ENCODE data around the gene C1orf74.

C1orf74 gene

GRCh38 chr1:209774592-209774991 is 9.8 kb downstream of the C1orf74 start:
- H3K9me3 ChIP-seq (ENCODE audit: control insufficient read depth, low read length), result no peaks in the 10 kb centered on the region
- no peaks in the 10 kb centered on the region for H3K27me3 ChIP-seq (ENCODE audit: control insufficient read depth, insufficient read depth, low read length, poor library complexity, severe bottlenecking)
- no peaks in the 10 kb centered on the region for H3K4me1 ChIP-seq (ENCODE audit: control insufficient read depth, insufficient read depth, low read length)
- WGBS, 2 experiments, result 89 to 90% methylated on average over 1 of the region's 1 CpG
- no peak overlapping the region for H3K4me3 ChIP-seq (ENCODE audit: insufficient read depth, low read depth, low read length)
- H3K36me3 ChIP-seq (ENCODE audit: control insufficient read depth, insufficient read depth, low read length), result no peaks in the 10 kb centered on the region
- H3K27ac ChIP-seq (ENCODE audit: insufficient read depth, low read depth, low read length, poor library complexity, severe bottlenecking), result no peak overlapping the region

DNA sequence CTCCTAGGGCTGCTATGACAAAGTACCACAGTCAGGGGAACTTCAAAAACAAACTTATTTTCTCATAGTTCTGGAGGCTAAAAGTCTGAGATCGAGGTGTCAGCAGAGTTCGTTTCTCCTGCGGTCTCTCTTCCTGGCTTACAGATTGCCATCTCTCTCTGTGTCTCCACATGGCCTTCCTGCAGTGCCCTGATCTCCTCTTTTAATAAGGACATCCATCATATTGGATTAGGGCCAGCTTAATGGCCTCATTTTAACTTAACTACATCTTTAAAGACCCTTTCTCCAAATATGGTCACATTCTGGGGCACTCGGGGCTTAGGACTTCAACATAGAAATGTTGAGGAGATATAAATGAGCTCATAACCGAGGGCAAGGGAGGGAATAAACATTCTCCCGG is 12.2 kb downstream of the C1orf74 start:
- no peak overlapping the region for H3K27ac ChIP-seq (ENCODE audit: insufficient read depth, low read depth, low read length, poor library complexity, severe bottlenecking)
- no peaks in the 10 kb centered on the region for H3K4me1 ChIP-seq (ENCODE audit: control insufficient read depth, insufficient read depth, low read length)
- no peaks in the 10 kb centered on the region for H3K9me3 ChIP-seq (ENCODE audit: control insufficient read depth, low read length)
- no peaks in the 10 kb centered on the region for H3K36me3 ChIP-seq (ENCODE audit: control insufficient read depth, insufficient read depth, low read length)
- 91 to 92% methylated on average over 6 of the region's 6 CpGs for WGBS, 2 experiments
- no peak overlapping the region for H3K4me3 ChIP-seq (ENCODE audit: insufficient read depth, low read depth, low read length)
- no peaks in the 10 kb centered on the region for H3K27me3 ChIP-seq (ENCODE audit: control insufficient read depth, insufficient read depth, low read length, poor library complexity, severe bottlenecking)

DNA sequence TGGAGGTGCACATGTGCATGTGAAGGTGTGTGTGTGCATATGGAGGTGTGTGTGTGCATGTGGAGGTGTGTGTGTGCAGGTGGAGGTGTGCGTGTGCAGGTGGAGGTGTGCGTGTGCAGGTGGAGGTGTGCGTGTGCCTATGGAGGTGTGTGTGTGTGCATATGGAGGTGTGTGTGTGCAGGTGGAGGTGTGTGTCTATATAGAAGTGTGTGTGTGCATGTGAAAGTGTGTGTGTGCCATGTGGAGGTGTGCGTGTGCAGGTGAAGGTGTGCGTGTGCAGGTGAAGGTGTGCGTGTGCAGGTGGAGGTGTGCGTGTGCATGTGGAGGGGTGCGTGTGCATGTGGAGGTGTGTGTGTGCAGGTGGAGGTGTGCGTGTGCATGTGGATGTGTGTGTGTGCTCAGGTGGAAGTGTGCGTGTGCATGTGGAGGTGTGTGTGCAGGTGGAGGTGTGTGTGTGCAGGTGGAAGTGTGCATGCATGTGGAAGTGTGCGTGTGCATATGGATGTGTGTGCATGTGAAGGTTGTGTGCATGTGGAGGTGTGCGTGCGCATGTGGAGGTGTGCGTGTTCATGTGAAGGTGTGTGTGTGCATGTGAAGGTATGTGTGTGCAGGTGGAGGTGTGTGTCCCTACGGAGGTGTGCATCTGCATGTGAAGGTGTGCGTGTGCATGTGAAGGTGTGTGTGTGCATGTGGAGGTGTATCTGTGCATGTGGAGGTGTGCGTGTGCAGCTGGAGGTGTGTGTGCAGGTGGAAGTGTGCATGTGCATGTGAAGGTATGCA is 13.5 kb downstream of the C1orf74 start:
- Histone ChIP-seq H3K27me3 (ENCODE audit: control insufficient read depth, insufficient read depth, low read length, poor library complexity, severe bottlenecking) (no peaks in the 10 kb centered on the region), H3K27ac (ENCODE audit: insufficient read depth, low read depth, low read length, poor library complexity, severe bottlenecking) (no peak overlapping the region), H3K9me3 (ENCODE audit: control insufficient read depth, low read length) (no peaks in the 10 kb centered on the region), H3K4me1 (ENCODE audit: control insufficient read depth, insufficient read depth, low read length) (no peaks in the 10 kb centered on the region), H3K4me3 (ENCODE audit: insufficient read depth, low read depth, low read length) (no peak overlapping the region), H3K36me3 (ENCODE audit: control insufficient read depth, insufficient read depth, low read length) (no peaks in the 10 kb centered on the region)
- WGBS, 2 experiments, result 92 to 93% methylated on average over 17 of the region's 17 CpGs

DNA sequence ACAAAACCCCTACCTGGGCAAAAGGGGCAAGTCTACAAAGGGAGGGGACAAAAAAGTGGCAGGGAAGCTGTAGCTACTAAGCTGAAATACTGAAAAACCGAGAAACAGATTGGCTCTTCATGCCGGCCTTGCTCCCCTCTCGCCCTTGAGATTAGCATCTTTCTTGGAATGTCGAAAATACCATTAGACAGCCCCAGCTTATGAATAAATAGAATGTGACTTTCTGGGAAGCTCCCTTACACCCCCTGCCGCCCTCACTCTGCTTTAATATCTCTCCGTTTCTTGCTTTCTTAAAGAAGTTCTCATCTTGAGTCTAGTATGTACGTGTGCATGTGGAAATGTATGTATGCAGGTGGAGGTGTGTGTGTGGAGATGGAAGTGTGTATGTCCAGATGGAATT is 14.4 kb downstream of the C1orf74 start:
- Histone ChIP-seq H3K36me3 (ENCODE audit: control insufficient read depth, insufficient read depth, low read length) (no peaks in the 10 kb centered on the region), H3K4me3 (ENCODE audit: insufficient read depth, low read depth, low read length) (no peak overlapping the region), H3K9me3 (ENCODE audit: control insufficient read depth, low read length) (no peaks in the 10 kb centered on the region), H3K27ac (ENCODE audit: insufficient read depth, low read depth, low read length, poor library complexity, severe bottlenecking) (no peak overlapping the region), H3K27me3 (ENCODE audit: control insufficient read depth, insufficient read depth, low read length, poor library complexity, severe bottlenecking) (no peaks in the 10 kb centered on the region), H3K4me1 (ENCODE audit: control insufficient read depth, insufficient read depth, low read length) (no peaks in the 10 kb centered on the region)
- WGBS, 2 experiments, result 86 to 90% methylated on average over 7 of the region's 7 CpGs

DNA sequence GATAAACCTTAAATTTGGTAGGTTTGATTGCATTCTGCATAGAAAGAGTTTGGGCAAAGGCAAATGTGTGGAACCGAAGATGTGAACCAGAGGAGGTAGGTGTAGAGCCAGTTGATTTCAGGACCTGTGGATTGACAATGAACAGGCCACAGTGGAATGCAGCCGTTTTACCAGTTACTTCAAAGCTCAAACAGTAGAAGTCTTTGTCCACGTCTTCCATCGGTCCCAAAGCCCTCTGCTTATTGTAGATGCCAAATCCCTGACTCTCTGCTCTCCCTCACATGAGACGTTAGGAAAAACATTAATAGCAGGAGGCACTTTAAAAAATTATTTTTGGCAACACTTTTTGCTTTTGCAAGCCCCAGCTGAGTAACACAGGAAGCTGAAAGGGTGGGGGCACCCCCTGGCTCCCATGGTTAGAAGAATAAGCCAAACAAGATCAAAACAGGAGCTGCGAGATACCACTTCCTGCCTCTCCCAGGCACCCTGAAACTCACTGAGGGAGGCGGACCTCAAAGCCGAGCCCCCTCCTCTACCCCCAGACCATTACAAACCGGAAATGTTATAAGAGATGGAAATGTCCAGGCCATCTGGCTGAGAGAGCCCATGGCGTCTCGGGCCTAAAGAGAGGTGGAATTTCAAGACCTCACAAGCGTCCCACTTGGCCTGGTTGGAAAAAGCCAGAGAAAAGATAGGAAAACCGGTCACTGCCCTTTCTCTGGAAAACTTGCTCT is 15.0 kb downstream of the C1orf74 start:
- H3K9me3 ChIP-seq (ENCODE audit: control insufficient read depth, low read length), result no peaks in the 10 kb centered on the region
- H3K4me3 ChIP-seq (ENCODE audit: insufficient read depth, low read depth, low read length), result no peak overlapping the region
- WGBS, 2 experiments, result 88% methylated on average over 13 of the region's 13 CpGs
- H3K27me3 ChIP-seq (ENCODE audit: control insufficient read depth, insufficient read depth, low read length, poor library complexity, severe bottlenecking), result no peaks in the 10 kb centered on the region
- no peak overlapping the region for H3K27ac ChIP-seq (ENCODE audit: insufficient read depth, low read depth, low read length, poor library complexity, severe bottlenecking)
- no peaks in the 10 kb centered on the region for H3K36me3 ChIP-seq (ENCODE audit: control insufficient read depth, insufficient read depth, low read length)
- H3K4me1 ChIP-seq (ENCODE audit: control insufficient read depth, insufficient read depth, low read length), result no peaks in the 10 kb centered on the region

- no peak overlapping the region for H3K4me3 ChIP-seq (ENCODE audit: insufficient read depth, low read depth, low read length)
- no peaks in the 10 kb centered on the region for H3K36me3 ChIP-seq (ENCODE audit: control insufficient read depth, insufficient read depth, low read length)
- no peaks in the 10 kb centered on the region for H3K9me3 ChIP-seq (ENCODE audit: control insufficient read depth, low read length)
- H3K4me1 ChIP-seq (ENCODE audit: control insufficient read depth, insufficient read depth, low read length), result no peaks in the 10 kb centered on the region
- 89 to 95% methylated on average over 9 of the region's 9 CpGs for WGBS, 2 experiments
- no peaks in the 10 kb centered on the region for H3K27me3 ChIP-seq (ENCODE audit: control insufficient read depth, insufficient read depth, low read length, poor library complexity, severe bottlenecking)
- no peak overlapping the region for H3K27ac ChIP-seq (ENCODE audit: insufficient read depth, low read depth, low read length, poor library complexity, severe bottlenecking)
Observed at GRCh38 chr1:209768354-209768774, 16.0 kb downstream of the C1orf74 start.

GRCh38 chr1:209767706-209768105 is 16.7 kb downstream of the C1orf74 start:
- Histone ChIP-seq H3K4me1 (ENCODE audit: control insufficient read depth, insufficient read depth, low read length) (no peaks in the 10 kb centered on the region), H3K27me3 (ENCODE audit: control insufficient read depth, insufficient read depth, low read length, poor library complexity, severe bottlenecking) (no peaks in the 10 kb centered on the region), H3K9me3 (ENCODE audit: control insufficient read depth, low read length) (no peaks in the 10 kb centered on the region), H3K27ac (ENCODE audit: insufficient read depth, low read depth, low read length, poor library complexity, severe bottlenecking) (no peak overlapping the region), H3K4me3 (ENCODE audit: insufficient read depth, low read depth, low read length) (no peak overlapping the region), H3K36me3 (ENCODE audit: control insufficient read depth, insufficient read depth, low read length) (no peaks in the 10 kb centered on the region)

- Histone ChIP-seq H3K36me3 (ENCODE audit: control insufficient read depth, insufficient read depth, low read length) (no peaks in the 10 kb centered on the region), H3K4me1 (ENCODE audit: control insufficient read depth, insufficient read depth, low read length) (no peaks in the 10 kb centered on the region), H3K27me3 (ENCODE audit: control insufficient read depth, insufficient read depth, low read length, poor library complexity, severe bottlenecking) (no peaks in the 10 kb centered on the region), H3K9me3 (ENCODE audit: control insufficient read depth, low read length) (no peaks in the 10 kb centered on the region), H3K4me3 (ENCODE audit: insufficient read depth, low read depth, low read length) (no peak overlapping the region), H3K27ac (ENCODE audit: insufficient read depth, low read depth, low read length, poor library complexity, severe bottlenecking) (no peak overlapping the region)
Observed at GRCh38 chr1:209767096-209767495, 17.3 kb downstream of the C1orf74 start.

GRCh38 chr1:209766051-209766450 is 18.3 kb downstream of the C1orf74 start:
- Histone ChIP-seq H3K4me3 (ENCODE audit: insufficient read depth, low read depth, low read length) (no peak overlapping the region), H3K27me3 (ENCODE audit: control insufficient read depth, insufficient read depth, low read length, poor library complexity, severe bottlenecking) (peaks cover 6% of the 10 kb centered on the region), H3K4me1 (ENCODE audit: control insufficient read depth, insufficient read depth, low read length) (no peaks in the 10 kb centered on the region), H3K36me3 (ENCODE audit: control insufficient read depth, insufficient read depth, low read length) (no peaks in the 10 kb centered on the region), H3K9me3 (ENCODE audit: control insufficient read depth, low read length) (no peaks in the 10 kb centered on the region), H3K27ac (ENCODE audit: insufficient read depth, low read depth, low read length, poor library complexity, severe bottlenecking) (no peak overlapping the region)
- WGBS, 2 experiments, result 94% methylated on average over 2 of the region's 2 CpGs

GRCh38 chr1:209761011-209761635 is 23.2 kb downstream of the C1orf74 start:
- no peaks in the 10 kb centered on the region for H3K4me1 ChIP-seq (ENCODE audit: control insufficient read depth, insufficient read depth, low read length)
- no peak overlapping the region for H3K27ac ChIP-seq (ENCODE audit: insufficient read depth, low read depth, low read length, poor library complexity, severe bottlenecking)
- peaks cover 6% of the 10 kb centered on the region for H3K27me3 ChIP-seq (ENCODE audit: control insufficient read depth, insufficient read depth, low read length, poor library complexity, severe bottlenecking)
- H3K9me3 ChIP-seq (ENCODE audit: control insufficient read depth, low read length), result no peaks in the 10 kb centered on the region
- H3K36me3 ChIP-seq (ENCODE audit: control insufficient read depth, insufficient read depth, low read length), result no peaks in the 10 kb centered on the region
- no peak overlapping the region for H3K4me3 ChIP-seq (ENCODE audit: insufficient read depth, low read depth, low read length)

Data from ectodermal cell (in vitro differentiated cells).